HG03108 (cell line): Measurements from ENCODE around the gene MAP3K14.

Experiments
- ATAC-seq: cut with Tn5 transposase; IDR thresholded peaks from one replicate; pipeline ENCODE4 v1.9.1; 2021; ENCODE audit warnings: moderate library complexity; ENCODE audit not compliant: unreplicated experiment

The MAP3K14 gene

GRCh38 chr17:45339646-45340605, 23.1 kb upstream of the MAP3K14 start:
- no peak for ATAC-seq

- no peak for ATAC-seq
Measured at GRCh38 chr17:45338996-45339535, 22.2 kb upstream of the MAP3K14 start.

GRCh38 chr17:45338023-45338781, 21.4 kb upstream of the MAP3K14 start:
- no peak for ATAC-seq

GRCh38 chr17:45336390-45337182, 19.8 kb upstream of the MAP3K14 start:
- no peak for ATAC-seq

- no peak for ATAC-seq
Measured at GRCh38 chr17:45335721-45336120, 18.9 kb upstream of the MAP3K14 start.

- ATAC-seq = no peak
Measured at GRCh38 chr17:45334701-45335677, 18.2 kb upstream of the MAP3K14 start.

- ATAC-seq = no peak
Measured at GRCh38 chr17:45334231-45334630, 17.4 kb upstream of the MAP3K14 start.

GRCh38 chr17:45333702-45334092, 16.9 kb upstream of the MAP3K14 start:
- ATAC-seq = no peak

- peak; percentile 41 for ATAC-seq
Measured at GRCh38 chr17:45332989-45333701, 16.3 kb upstream of the MAP3K14 start.

- no peak for ATAC-seq
Measured at GRCh38 chr17:45332505-45332904, 15.7 kb upstream of the MAP3K14 start.

- ATAC-seq = no peak
Measured at GRCh38 chr17:45326626-45327025, 9.8 kb upstream of the MAP3K14 start.

- ATAC-seq = no peak
Measured at GRCh38 chr17:45325810-45326209, 9.0 kb upstream of the MAP3K14 start.

GRCh38 chr17:45324336-45324735, 7.5 kb upstream of the MAP3K14 start:
- no peak for ATAC-seq

GRCh38 chr17:45322168-45322567, 5.3 kb upstream of the MAP3K14 start:
- no peak for ATAC-seq

GRCh38 chr17:45320931-45321461, 4.2 kb upstream of the MAP3K14 start:
- ATAC-seq = no peak

GRCh38 chr17:45320349-45320930, 3.6 kb upstream of the MAP3K14 start:
- no peak for ATAC-seq

GRCh38 chr17:45319239-45319703, 2.5 kb upstream of the MAP3K14 start:
- no peak for ATAC-seq

GRCh38 chr17:45318561-45319230, 1.9 kb upstream of the MAP3K14 start:
- ATAC-seq = no peak
